Activated CD8-positive, alpha-beta T cell treated with anti-CD3 and anti-CD28 coated beads for 36 hours (primary cell): ENCODE data around the gene TIPIN. TPM values are rescaled to one million over a fixed set of nuclear protein-coding genes. Genes with fewer than 3 reads are reported as not detected.
A peak's percentile ranks its signal among the peaks of the same experiment; 100 is the strongest.

Experiments used
- ATAC-seq: fragments of 200-7000 bp; cut with Tn5 transposase; one replicate; pipeline ENCODE4 v1.10.0; 2021; ENCODE audit warnings: mild to moderate bottlenecking, moderate library complexity
- CTCF ChIA-PET: fragments of 350-600 bp; sonication (Branson Sonifier 250); formaldehyde crosslinking; loops from one replicate; lab custom pipeline; 2021; ENCODE audit warnings: antibody characterized with exemption; lab: Charles Lee
- POLR2A ChIA-PET: fragments of 350-600 bp; sonication (Branson Sonifier 250); formaldehyde crosslinking; loops from one replicate; lab custom pipeline; 2021; ENCODE audit warnings: antibody characterized with exemption; lab: Charles Lee
- DNase-seq: peaks from one replicate; pipeline ENCODE4 v3.0.0-alpha.2; 2020
- H3K27ac Mint-ChIP-seq: one replicate; pipeline ENCODE4 v1.8.0; 2021; ENCODE audit warnings: mild to moderate bottlenecking, mixed read lengths
- H3K27me3 Mint-ChIP-seq: one replicate; pipeline ENCODE4 v1.8.0; 2021; ENCODE audit warnings: mixed read lengths
- H3K36me3 Mint-ChIP-seq: one replicate; pipeline ENCODE4 v1.8.0; 2021; ENCODE audit warnings: low read depth, mixed read lengths
- H3K4me1 Mint-ChIP-seq: one replicate; pipeline ENCODE4 v1.8.0; 2021; ENCODE audit warnings: low read depth, mixed read lengths
- H3K4me3 Mint-ChIP-seq: one replicate; pipeline ENCODE4 v1.8.0; 2021; ENCODE audit warnings: mild to moderate bottlenecking, moderate library complexity, mixed read lengths
- H3K9me3 Mint-ChIP-seq: one replicate; pipeline ENCODE4 v1.8.0; 2021; ENCODE audit warnings: mixed read lengths
- intact Hi-C: fragments of 100-400 bp; cut with micrococcal nuclease; formaldehyde crosslinking; loops from one replicate; pipeline ENCODE4 v1.10.0; 2022
- total RNA-seq, 2 experiments: library from RNA; stranded (reverse); gene quantifications; one replicate each; pipeline ENCODE4 v1.2.3, GENCODE V29; 2021
- TF ChIP-seq, protein P1 (sequence below): fragments of 200-600 bp; IDR thresholded peaks from one replicate; pipeline ENCODE4 v1.8.0; 2022; ENCODE audit warnings: antibody characterized with exemption, mild to moderate bottlenecking

TIPIN gene
- total RNA-seq, 2 experiments from 2014 or later, result 49.8 to 50.1 TPM

DNA sequence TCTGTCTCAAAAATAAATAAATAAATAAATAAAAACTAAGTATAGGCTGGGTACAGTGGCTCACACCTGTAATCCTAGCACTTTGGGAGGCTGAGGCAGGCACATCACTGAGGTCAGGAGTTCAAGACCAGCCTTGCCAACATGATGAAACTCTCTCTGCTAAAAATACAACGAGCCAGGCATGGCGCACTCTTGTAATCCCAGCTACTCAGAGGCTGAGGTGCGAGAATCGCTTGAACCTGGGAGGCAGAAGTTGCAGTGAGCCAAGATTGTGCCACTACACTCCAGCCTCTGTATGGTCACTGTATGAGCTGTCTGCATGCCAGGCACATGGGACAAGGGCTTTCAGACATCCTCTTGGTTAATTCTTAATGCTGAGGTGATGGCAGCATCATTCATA, 28.7 kb downstream of the TIPIN start:
- H3K27me3 Mint-ChIP-seq, result no peaks in the 10 kb centered on the region
- ATAC-seq, result no peak
- intact Hi-C loops, result no loop called here
- no peak for DNase-seq
- H3K36me3 Mint-ChIP-seq, result peaks cover 47% of the 10 kb centered on the region
- CTCF ChIA-PET, result no interaction called here
- H3K4me3 Mint-ChIP-seq, result no peak overlapping the region
- H3K9me3 Mint-ChIP-seq, result no peaks in the 10 kb centered on the region
- H3K27ac Mint-ChIP-seq, result no peak overlapping the region
- TF ChIP-seq, protein P1, sequence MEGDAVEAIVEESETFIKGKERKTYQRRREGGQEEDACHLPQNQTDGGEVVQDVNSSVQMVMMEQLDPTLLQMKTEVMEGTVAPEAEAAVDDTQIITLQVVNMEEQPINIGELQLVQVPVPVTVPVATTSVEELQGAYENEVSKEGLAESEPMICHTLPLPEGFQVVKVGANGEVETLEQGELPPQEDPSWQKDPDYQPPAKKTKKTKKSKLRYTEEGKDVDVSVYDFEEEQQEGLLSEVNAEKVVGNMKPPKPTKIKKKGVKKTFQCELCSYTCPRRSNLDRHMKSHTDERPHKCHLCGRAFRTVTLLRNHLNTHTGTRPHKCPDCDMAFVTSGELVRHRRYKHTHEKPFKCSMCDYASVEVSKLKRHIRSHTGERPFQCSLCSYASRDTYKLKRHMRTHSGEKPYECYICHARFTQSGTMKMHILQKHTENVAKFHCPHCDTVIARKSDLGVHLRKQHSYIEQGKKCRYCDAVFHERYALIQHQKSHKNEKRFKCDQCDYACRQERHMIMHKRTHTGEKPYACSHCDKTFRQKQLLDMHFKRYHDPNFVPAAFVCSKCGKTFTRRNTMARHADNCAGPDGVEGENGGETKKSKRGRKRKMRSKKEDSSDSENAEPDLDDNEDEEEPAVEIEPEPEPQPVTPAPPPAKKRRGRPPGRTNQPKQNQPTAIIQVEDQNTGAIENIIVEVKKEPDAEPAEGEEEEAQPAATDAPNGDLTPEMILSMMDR, result no peak
- no peaks in the 10 kb centered on the region for H3K4me1 Mint-ChIP-seq
- POLR2A ChIA-PET, result no interaction called here

GRCh38 chr15:66326051-66326450, 30.4 kb downstream of the TIPIN start:
- peaks cover 42% of the 10 kb centered on the region for H3K36me3 Mint-ChIP-seq
- POLR2A ChIA-PET, result interaction anchor here (0.5 to 1.1 kb wide), 2 partner anchors 11 to 26 kb away, joined by 3 to 4 read pairs; no protein-coding TSS in a partner anchor

GRCh38 chr15:66323312-66323928, 33.1 kb downstream of the TIPIN start:
- Mint-ChIP-seq H3K4me3 (no peak overlapping the region), H3K9me3 (no peaks in the 10 kb centered on the region), H3K27ac (no peak overlapping the region), H3K4me1 (no peaks in the 10 kb centered on the region), H3K27me3 (no peaks in the 10 kb centered on the region), H3K36me3 (peaks cover 36% of the 10 kb centered on the region)
- TF ChIP-seq, protein P1, result no peak
- ChIA-PET CTCF (interaction anchor here (1.0 to 1.4 kb wide), 2 partner anchors 11 to 35 kb away, joined by 3 read pairs; no protein-coding TSS in a partner anchor), POLR2A (no interaction called here)
- DNase-seq (no peak), ATAC-seq (no peak)
- intact Hi-C loops, result no loop called here

More at GRCh38 chr15:66326051-66326450, 30.4 kb downstream of the TIPIN start:
- ATAC-seq (no peak), DNase-seq (no peak)
- Mint-ChIP-seq H3K9me3 (no peaks in the 10 kb centered on the region), H3K27me3 (no peaks in the 10 kb centered on the region), H3K27ac (no peak overlapping the region), H3K4me3 (no peak overlapping the region), H3K4me1 (no peaks in the 10 kb centered on the region)
- CTCF ChIA-PET, result interaction anchor here (1.5 kb wide), 1 partner anchor 38 kb away, joined by 4 read pairs; no protein-coding TSS in a partner anchor
- intact Hi-C loops, result no loop called here
- TF ChIP-seq, protein P1, result no peak

DNA sequence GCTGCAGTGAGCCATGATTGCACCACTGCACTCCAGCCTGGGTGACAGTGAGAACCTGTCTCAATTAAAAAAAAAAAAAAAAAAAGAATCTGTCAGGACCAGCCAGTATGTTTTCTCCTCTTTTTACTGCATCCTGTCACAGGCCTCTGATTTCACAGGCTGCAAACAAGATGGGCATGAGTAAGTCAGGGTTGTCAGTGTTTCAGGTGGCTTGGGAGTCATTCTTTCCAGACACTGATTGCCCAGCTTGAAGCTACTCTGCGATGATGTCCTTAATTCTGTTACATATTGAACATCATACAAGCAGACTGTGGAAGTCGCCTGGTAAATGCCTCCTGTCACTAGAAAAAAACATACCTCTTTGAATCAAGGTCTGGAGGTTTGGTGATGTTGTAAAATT, 44.3 kb downstream of the TIPIN start:
- CTCF ChIA-PET, result interaction anchor here (0.8 kb wide), 1 partner anchor 12 kb away, joined by 3 read pairs; no protein-coding TSS in a partner anchor
- peak; percentile 47 for ATAC-seq
- intact Hi-C loops, result no loop called here
- Mint-ChIP-seq H3K36me3 (peaks cover 28% of the 10 kb centered on the region), H3K9me3 (no peaks in the 10 kb centered on the region), H3K27me3 (no peaks in the 10 kb centered on the region), H3K4me1 (peaks cover 2% of the 10 kb centered on the region), H3K4me3 (no peak overlapping the region), H3K27ac (peak overlapping the region; percentile 25)
- TF ChIP-seq, protein P1, result no peak
- POLR2A ChIA-PET, result no interaction called here
- peak; percentile 9 for DNase-seq

DNA sequence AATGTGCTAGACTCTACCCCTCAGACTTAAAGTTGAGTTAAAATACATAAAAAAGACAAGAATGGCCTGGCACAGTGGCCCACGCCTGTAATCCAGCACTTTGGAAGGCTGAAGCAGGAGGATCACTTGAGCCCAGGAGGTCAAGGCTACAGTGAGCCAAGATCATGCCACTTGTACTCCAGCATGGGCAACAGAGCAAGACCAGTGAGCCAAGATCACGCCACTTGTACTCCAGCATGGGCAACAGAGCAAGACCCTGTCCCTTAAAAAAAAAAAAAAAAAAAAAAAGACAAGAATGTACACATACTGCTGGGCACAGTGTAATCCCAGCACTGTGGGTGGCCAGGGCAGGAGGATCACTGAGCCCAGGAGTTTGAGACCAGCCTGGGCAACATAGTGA, 45.7 kb downstream of the TIPIN start:
- no peaks in the 10 kb centered on the region for H3K9me3 Mint-ChIP-seq
- DNase-seq, result no peak
- H3K4me1 Mint-ChIP-seq, result peaks cover 2% of the 10 kb centered on the region
- intact Hi-C loops, result no loop called here
- POLR2A ChIA-PET, result no interaction called here
- H3K27ac Mint-ChIP-seq, result no peak overlapping the region
- CTCF ChIA-PET, result no interaction called here
- H3K27me3 Mint-ChIP-seq, result no peaks in the 10 kb centered on the region
- H3K36me3 Mint-ChIP-seq, result peaks cover 21% of the 10 kb centered on the region
- no peak overlapping the region for H3K4me3 Mint-ChIP-seq
- TF ChIP-seq, protein P1, result no peak
- ATAC-seq, result no peak
